Measurements from ENCODE around the gene NOD1. TPM values are rescaled to one million over a fixed set of nuclear protein-coding genes. Genes with fewer than 3 reads are reported as not detected.

The NOD1 gene
- total RNA-seq, 2 donors from 2014 or later, result 3.6 to 4.6 TPM

DNA sequence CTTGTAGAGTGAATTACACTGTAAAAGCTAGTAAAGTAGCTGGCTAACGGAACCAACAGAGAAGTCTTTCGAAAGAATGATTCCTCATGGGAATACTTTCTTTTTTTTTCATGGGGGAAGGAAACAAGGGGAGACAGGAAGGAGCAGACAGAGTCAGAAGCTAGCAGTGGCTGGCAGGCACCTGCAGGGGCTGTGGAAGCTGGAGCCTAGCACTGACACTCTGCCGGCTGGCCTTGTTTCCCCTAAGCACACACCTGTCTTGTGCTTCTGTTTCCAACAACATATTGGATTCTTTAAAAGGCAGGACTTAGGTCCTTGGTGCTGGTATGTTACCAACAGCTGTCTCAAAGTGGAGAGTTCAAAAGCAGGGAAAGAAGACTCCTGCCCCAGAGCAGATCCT, 24.7 kb downstream of the NOD1 start:
- 76 to 82% methylated on average over 3 of the region's 3 CpGs for WGBS, 2 donors
- no peak for TF ChIP-seq POLR2A (IDR thresholded peaks at IDR 0.05)
- TF ChIP-seq, protein P1, sequence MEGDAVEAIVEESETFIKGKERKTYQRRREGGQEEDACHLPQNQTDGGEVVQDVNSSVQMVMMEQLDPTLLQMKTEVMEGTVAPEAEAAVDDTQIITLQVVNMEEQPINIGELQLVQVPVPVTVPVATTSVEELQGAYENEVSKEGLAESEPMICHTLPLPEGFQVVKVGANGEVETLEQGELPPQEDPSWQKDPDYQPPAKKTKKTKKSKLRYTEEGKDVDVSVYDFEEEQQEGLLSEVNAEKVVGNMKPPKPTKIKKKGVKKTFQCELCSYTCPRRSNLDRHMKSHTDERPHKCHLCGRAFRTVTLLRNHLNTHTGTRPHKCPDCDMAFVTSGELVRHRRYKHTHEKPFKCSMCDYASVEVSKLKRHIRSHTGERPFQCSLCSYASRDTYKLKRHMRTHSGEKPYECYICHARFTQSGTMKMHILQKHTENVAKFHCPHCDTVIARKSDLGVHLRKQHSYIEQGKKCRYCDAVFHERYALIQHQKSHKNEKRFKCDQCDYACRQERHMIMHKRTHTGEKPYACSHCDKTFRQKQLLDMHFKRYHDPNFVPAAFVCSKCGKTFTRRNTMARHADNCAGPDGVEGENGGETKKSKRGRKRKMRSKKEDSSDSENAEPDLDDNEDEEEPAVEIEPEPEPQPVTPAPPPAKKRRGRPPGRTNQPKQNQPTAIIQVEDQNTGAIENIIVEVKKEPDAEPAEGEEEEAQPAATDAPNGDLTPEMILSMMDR (IDR thresholded peaks at IDR 0.05), result no peak
- Histone ChIP-seq H3K27ac (no peak overlapping the region), H3K27me3 (no peaks in the 10 kb centered on the region), H3K9me3 (no peaks in the 10 kb centered on the region), H3K4me3 (no peak overlapping the region), H3K36me3 (replicated peaks in 1 of 2; ENCODE audit: insufficient read depth in 1 of 2, low read depth in 2 of 2) (peaks cover 0 to 2% of the 10 kb centered on the region in 2 donors), H3K4me1 (peaks cover 20% of the 10 kb centered on the region)
- ATAC-seq (no peak), DNase-seq (no peak)
- intact Hi-C loops (cut with DNase I), result no loop called here

DNA sequence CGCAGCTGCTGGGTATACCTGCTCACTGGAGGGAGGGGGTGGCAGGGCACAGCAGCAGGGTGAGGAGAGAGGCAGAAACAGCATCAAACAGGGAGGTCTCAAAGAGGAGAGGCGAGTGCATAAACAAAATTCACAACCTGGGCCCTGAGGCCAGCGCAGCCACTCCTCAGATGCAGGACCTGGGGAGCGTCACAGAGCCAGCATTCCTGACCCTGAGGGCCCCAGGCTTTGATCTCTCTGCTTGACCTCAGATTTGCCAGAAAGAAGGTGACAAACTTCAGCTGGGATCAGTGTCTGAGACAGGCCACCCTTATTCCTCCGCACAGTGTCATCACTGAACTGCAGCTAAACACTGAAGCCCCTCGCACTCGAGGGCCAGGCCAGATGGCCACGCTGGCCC, 25.6 kb downstream of the NOD1 start:
- DNase-seq (peak in 1 of 4 donors; percentile 2), ATAC-seq (no peak)
- WGBS, 2 donors, result 94 to 96% methylated on average over 6 to 8 of the region's 8 CpGs
- no peak overlapping the region for H3K27ac ChIP-seq
- H3K36me3 ChIP-seq (replicated peaks in 1 of 2; ENCODE audit: insufficient read depth in 1 of 2, low read depth in 2 of 2), result peaks cover 0 to 2% of the 10 kb centered on the region in 2 donors
- H3K9me3 ChIP-seq, result no peaks in the 10 kb centered on the region
- peaks cover 23% of the 10 kb centered on the region for H3K4me1 ChIP-seq
- no peak for TF ChIP-seq POLR2A (IDR thresholded peaks at IDR 0.05)
- TF ChIP-seq, protein P1 (IDR thresholded peaks at IDR 0.05), result no peak
- no peaks in the 10 kb centered on the region for H3K27me3 ChIP-seq
- intact Hi-C loops (cut with DNase I), result no loop called here
- no peak overlapping the region for H3K4me3 ChIP-seq

DNA sequence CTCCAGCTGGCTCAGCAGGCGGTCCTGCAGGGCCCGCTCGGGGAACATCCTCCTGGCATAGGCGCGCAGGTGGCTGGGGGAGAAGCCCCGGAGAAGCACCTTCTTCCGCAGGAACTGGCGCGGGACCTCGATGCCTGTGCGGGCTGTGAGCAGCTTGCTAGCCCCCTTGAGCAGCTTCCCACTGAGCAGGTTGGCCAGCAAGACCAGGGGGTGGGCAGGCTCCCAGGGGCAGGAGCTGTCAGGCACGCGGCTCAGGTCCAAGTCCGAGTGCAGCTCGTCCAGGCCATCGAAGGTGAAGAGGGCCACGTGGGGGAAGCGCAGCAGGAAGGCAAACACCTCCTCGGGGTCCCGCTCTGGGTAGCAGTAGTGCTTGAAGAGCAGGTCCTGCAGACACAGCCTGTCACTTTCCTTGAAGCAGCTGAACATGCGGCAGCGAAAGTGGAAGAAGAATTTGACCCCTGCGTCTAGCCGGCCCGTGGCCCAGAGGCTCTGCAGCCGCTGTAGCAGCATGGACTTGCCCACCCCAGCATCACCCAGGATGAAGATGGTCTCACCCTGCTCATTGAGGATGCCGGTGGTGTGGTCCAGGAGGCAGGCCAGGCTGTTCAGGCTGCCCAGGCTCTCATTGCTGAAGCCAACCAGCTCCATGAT, 26.2 kb downstream of the NOD1 start:
- Histone ChIP-seq H3K4me1 (peaks cover 23% of the 10 kb centered on the region), H3K9me3 (no peaks in the 10 kb centered on the region), H3K27ac (no peak overlapping the region), H3K36me3 (replicated peaks in 1 of 2; ENCODE audit: insufficient read depth in 1 of 2, low read depth in 2 of 2) (peaks cover 0 to 2% of the 10 kb centered on the region in 2 donors), H3K4me3 (no peak overlapping the region), H3K27me3 (no peaks in the 10 kb centered on the region)
- 60 to 93% methylated on average over 2 to 24 of the region's 27 CpGs for WGBS, 2 donors
- DNase-seq (peak in 1 of 4 donors; percentile 8), ATAC-seq (no peak)
- intact Hi-C loops (cut with DNase I), result no loop called here
- TF ChIP-seq, protein P1 (IDR thresholded peaks at IDR 0.05), result no peak
- no peak for TF ChIP-seq POLR2A (IDR thresholded peaks at IDR 0.05)

DNA sequence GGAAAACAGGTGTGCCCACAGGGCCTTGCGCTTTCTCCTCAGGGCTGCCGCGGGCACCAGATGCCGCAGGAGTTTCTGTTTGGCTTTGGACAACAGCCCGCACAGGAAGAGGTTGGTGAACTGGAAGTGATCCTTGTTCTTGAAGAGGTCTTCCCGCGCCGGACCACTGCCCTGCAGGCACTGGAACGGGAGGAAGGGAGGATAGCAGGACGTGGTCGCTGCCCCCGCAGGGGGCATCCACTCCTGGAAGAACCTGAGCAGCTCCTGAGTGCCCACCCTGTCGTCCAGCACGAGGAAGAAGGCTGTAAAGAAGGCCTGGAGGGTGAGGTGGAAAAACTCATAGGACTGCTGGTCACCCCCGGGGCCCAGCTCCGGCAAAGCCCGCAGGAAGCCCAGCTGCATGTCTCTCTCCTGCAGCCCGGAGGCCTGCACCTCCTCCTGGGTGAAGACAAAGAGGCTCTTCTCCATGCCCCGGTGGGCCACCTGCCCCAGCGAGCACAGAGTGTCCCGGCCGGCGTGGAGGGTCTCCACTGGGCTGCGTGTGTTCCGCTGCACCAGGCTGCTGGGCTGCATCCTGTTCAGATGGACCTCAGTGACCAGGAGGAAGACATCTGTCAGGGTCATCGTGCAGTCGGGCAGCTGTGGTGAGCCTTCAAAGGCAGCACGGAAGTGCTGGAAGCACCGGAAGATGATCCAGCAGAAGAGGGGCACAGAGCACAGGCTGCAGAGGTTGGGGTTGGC, 26.9 kb downstream of the NOD1 start:
- ATAC-seq, result no peak
- Histone ChIP-seq H3K9me3 (no peaks in the 10 kb centered on the region), H3K36me3 (replicated peaks in 1 of 2; ENCODE audit: insufficient read depth in 1 of 2, low read depth in 2 of 2) (peaks cover 0 to 2% of the 10 kb centered on the region in 2 donors), H3K27ac (no peak overlapping the region), H3K4me1 (peaks cover 23% of the 10 kb centered on the region), H3K27me3 (no peaks in the 10 kb centered on the region), H3K4me3 (no peak overlapping the region)
- no peak for TF ChIP-seq POLR2A (IDR thresholded peaks at IDR 0.05)
- TF ChIP-seq, protein P1 (IDR thresholded peaks at IDR 0.05), result no peak
- 91 to 97% methylated on average over 14 to 24 of the region's 29 CpGs for WGBS, 2 donors
- peak in 1 of 4 donors; percentile 7 for DNase-seq
- intact Hi-C loops (cut with DNase I), result no loop called here
